HG03135 (cell line): Measurements from ENCODE around the gene CASKIN2.

Experiments used
- ATAC-seq: cut with Tn5 transposase; IDR thresholded peaks from one replicate; pipeline ENCODE4 v1.9.1; 2021; ENCODE audit warnings: mild to moderate bottlenecking, moderate library complexity; ENCODE audit not compliant: unreplicated experiment

CASKIN2 gene

GRCh38 chr17:75547091-75547490, 31.8 kb upstream of the CASKIN2 start:
- ATAC-seq = no peak

GRCh38 chr17:75546181-75546580, 30.8 kb upstream of the CASKIN2 start:
- ATAC-seq = no peak

- no peak for ATAC-seq
Observed at GRCh38 chr17:75544250-75544649, 28.9 kb upstream of the CASKIN2 start.

GRCh38 chr17:75542728-75543336, 27.5 kb upstream of the CASKIN2 start:
- no peak for ATAC-seq

GRCh38 chr17:75542229-75542628, 26.9 kb upstream of the CASKIN2 start:
- no peak for ATAC-seq

- ATAC-seq = no peak
Observed at GRCh38 chr17:75540923-75541503, 25.7 kb upstream of the CASKIN2 start.

GRCh38 chr17:75539967-75540729, 24.8 kb upstream of the CASKIN2 start:
- no peak for ATAC-seq

- ATAC-seq = no peak
Observed at GRCh38 chr17:75536366-75536765, 21.0 kb upstream of the CASKIN2 start.

- ATAC-seq = no peak
Observed at GRCh38 chr17:75535871-75536270, 20.5 kb upstream of the CASKIN2 start.

GRCh38 chr17:75535119-75535537, 19.8 kb upstream of the CASKIN2 start:
- no peak for ATAC-seq

GRCh38 chr17:75531721-75532072, 16.4 kb upstream of the CASKIN2 start:
- ATAC-seq = no peak

- ATAC-seq = no peak
Observed at GRCh38 chr17:75530837-75531720, 15.7 kb upstream of the CASKIN2 start.

- no peak for ATAC-seq
Observed at GRCh38 chr17:75526555-75527270, 11.4 kb upstream of the CASKIN2 start.

- peak; percentile 8 for ATAC-seq
Observed at GRCh38 chr17:75525806-75526554, 10.6 kb upstream of the CASKIN2 start.

GRCh38 chr17:75524970-75525805, 9.9 kb upstream of the CASKIN2 start, which contains the start of gene LLGL2:
Gene LLGL2 (plus strand): TSS chr17:75525697. CDS start chr17:75543427, 17,730 bp downstream.
- peak; percentile 80 for ATAC-seq

GRCh38 chr17:75524269-75524969, 9.1 kb upstream of the CASKIN2 start:
- no peak for ATAC-seq

GRCh38 chr17:75523647-75524046, 8.3 kb upstream of the CASKIN2 start:
- no peak for ATAC-seq
